GM13976 (cell line): Measurements from ENCODE around the gene SLC1A3.

Experiments
- DNase-seq: peaks from one replicate; pipeline ENCODE4 v3.0.0; 2012; ENCODE audit warnings: low spot score
- CTCF ChIP-seq: IDR thresholded peaks from 2 replicates; pipeline ENCODE4 v1.5.1; 2012; ENCODE audit warnings: borderline replicate concordance, mild to moderate bottlenecking; ENCODE audit not compliant: insufficient read depth; ENCODE audit errors: extremely low read depth, missing control alignments, control extremely low read depth
- in situ Hi-C: fragments of 300-500 bp; cut with MboI; formaldehyde crosslinking; loops from one replicate; pipeline ENCODE4 v1.12.0; 2022; ENCODE audit warnings: low sequenced_read_pairs, mixed read lengths, inconsistent platforms; ENCODE audit not compliant: unreplicated experiment

Gene SLC1A3

GRCh38 chr5:36726317-36726716 is 119.9 kb downstream of the SLC1A3 start:
- in situ Hi-C loops = no loop called here
- DNase-seq = no peak
- no peak for TF ChIP-seq CTCF

DNA sequence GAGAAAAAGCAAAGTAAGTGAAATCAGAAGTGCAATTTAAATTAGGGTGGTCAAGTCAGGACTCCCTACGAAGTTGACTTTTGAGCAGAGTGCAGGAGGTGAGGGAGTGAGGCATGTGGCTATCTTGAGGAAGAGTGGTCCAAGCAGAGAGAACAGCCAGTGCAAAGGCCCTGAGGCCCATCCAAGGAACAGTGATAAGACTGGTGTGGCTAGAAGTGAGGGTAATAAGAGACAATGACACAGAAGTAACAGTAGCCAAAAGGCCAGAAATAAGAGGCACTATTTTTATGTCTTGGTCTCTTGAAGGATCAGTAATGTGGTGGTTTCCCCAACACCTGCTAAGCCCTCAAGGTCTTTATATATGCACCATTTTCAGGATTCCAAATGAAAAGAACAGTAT is 120.4 kb downstream of the SLC1A3 start:
- DNase-seq = no peak
- in situ Hi-C loops = no loop called here
- TF ChIP-seq CTCF = no peak

- peak; percentile 52 for TF ChIP-seq CTCF
- DNase-seq = peak; percentile 72
- in situ Hi-C loops = no loop called here
Observed at GRCh38 chr5:36728697-36729543, 122.5 kb downstream of the SLC1A3 start.

GRCh38 chr5:36730537-36731216 is 124.3 kb downstream of the SLC1A3 start:
- no peak for TF ChIP-seq CTCF
- in situ Hi-C loops = loop anchor here (10.0 kb wide), 2 partner anchors 144 to 274 kb away; partner anchors contain the start of gene NIPBL
- no peak for DNase-seq

- no peak for TF ChIP-seq CTCF
- in situ Hi-C loops = loop anchor here (10.0 kb wide), 2 partner anchors 142 to 272 kb away; partner anchors contain the start of gene NIPBL
- DNase-seq = no peak
Observed at GRCh38 chr5:36733183-36733582, 126.8 kb downstream of the SLC1A3 start.

GRCh38 chr5:36734422-36734821 is 128.0 kb downstream of the SLC1A3 start:
- peak; percentile 27 for TF ChIP-seq CTCF
- in situ Hi-C loops = loop anchor here (10.0 kb wide), 2 partner anchors 140 to 270 kb away; partner anchors contain the start of gene NIPBL
- no peak for DNase-seq
